Mesenchymal stem cell (in vitro differentiated cells and primary cell): ENCODE measurements around the gene PTPN14.
A peak's percentile ranks its signal among the peaks of the same experiment; 100 is the strongest.

Experiments used
- DNase-seq: peaks from one replicate; pipeline ENCODE4 v3.0.0-alpha.2; 2013
- H2AFZ ChIP-seq: one replicate; pipeline ENCODE4 v1.6.1; 2013; ENCODE audit warnings: low read depth, mild to moderate bottlenecking, control low read depth, inconsistent platforms, low read length, moderate library complexity
- H2AK5ac ChIP-seq: 2 replicates; pipeline ENCODE4 v1.6.1; 2013; ENCODE audit warnings: low read length, moderate library complexity, mild to moderate bottlenecking, inconsistent platforms; ENCODE audit not compliant: severe bottlenecking
- H2BK120ac ChIP-seq: one replicate; pipeline ENCODE4 v1.6.1; 2013; ENCODE audit warnings: low read depth, mild to moderate bottlenecking, inconsistent platforms, low read length, moderate library complexity
- H2BK12ac ChIP-seq, 2 experiments: one replicate each; pipeline ENCODE4 v1.6.1; 2013; ENCODE audit warnings: inconsistent platforms in 2 of 2, low read length in 2 of 2, mild to moderate bottlenecking in 2 of 2, moderate library complexity in 2 of 2, control low read depth in 1 of 2
- H2BK15ac ChIP-seq: one replicate; pipeline ENCODE4 v1.6.1; 2013; ENCODE audit warnings: mild to moderate bottlenecking, low read depth, inconsistent platforms; ENCODE audit not compliant: poor library complexity, severe bottlenecking
- H2BK5ac ChIP-seq: 2 replicates; pipeline ENCODE4 v1.6.1; 2013; ENCODE audit warnings: low read depth, mild to moderate bottlenecking, low read length, control low read depth, inconsistent platforms; ENCODE audit not compliant: poor library complexity, severe bottlenecking
- H3K14ac ChIP-seq, 2 experiments: one replicate each; pipeline ENCODE4 v1.6.1; 2013; ENCODE audit warnings: inconsistent platforms in 2 of 2, low read length in 2 of 2, control low read depth in 1 of 2, mild to moderate bottlenecking in 1 of 2, moderate library complexity in 1 of 2
- H3K18ac ChIP-seq, 2 experiments: one replicate each; pipeline ENCODE4 v1.6.1; 2013; ENCODE audit warnings: inconsistent platforms in 2 of 2, low read length in 2 of 2, control low read depth in 1 of 2, low read depth in 1 of 2, mild to moderate bottlenecking in 1 of 2
- H3K23ac ChIP-seq, 2 experiments: one replicate each; pipeline ENCODE4 v1.6.1; 2013; ENCODE audit warnings: inconsistent platforms in 2 of 2, low read length in 2 of 2, mild to moderate bottlenecking in 2 of 2, moderate library complexity in 2 of 2, control low read depth in 1 of 2
- H3K27ac ChIP-seq: 2 replicates; pipeline ENCODE4 v1.5.1; 2013; ENCODE audit warnings: mild to moderate bottlenecking, moderate library complexity, low read length, control low read depth, inconsistent platforms; ENCODE audit not compliant: poor library complexity, severe bottlenecking
- H3K27me3 ChIP-seq, 2 experiments: 2 replicates each; pipeline versions ENCODE4 v1.6.1 to v1.7.0; 2013; ENCODE audit warnings: low read length in 2 of 2, mild to moderate bottlenecking in 2 of 2, moderate library complexity in 2 of 2, control low read depth in 1 of 2, inconsistent platforms in 1 of 2; ENCODE audit not compliant: control insufficient read depth in 1 of 2, insufficient read depth in 1 of 2
- H3K36me3 ChIP-seq, 2 experiments: 2 replicates each; pipeline versions ENCODE4 v1.6.1 to v1.7.0; 2013; ENCODE audit warnings: low read length in 2 of 2, control low read depth in 1 of 2, inconsistent platforms in 1 of 2, low read depth in 1 of 2, mild to moderate bottlenecking in 1 of 2; ENCODE audit not compliant: insufficient read depth in 2 of 2, control insufficient read depth in 1 of 2
- H3K4ac ChIP-seq, 2 experiments: one replicate each; pipeline ENCODE4 v1.6.1; 2013; ENCODE audit warnings: inconsistent platforms in 2 of 2, low read length in 2 of 2, mild to moderate bottlenecking in 2 of 2, moderate library complexity in 2 of 2, control low read depth in 1 of 2, low read depth in 1 of 2
- H3K4me1 ChIP-seq: 2 replicates; pipeline ENCODE4 v1.6.1; 2013; ENCODE audit warnings: low read depth, low read length, control low read depth; ENCODE audit not compliant: control insufficient read depth, insufficient read depth
- H3K4me2 ChIP-seq: 2 replicates; pipeline ENCODE4 v1.6.1; 2013; ENCODE audit warnings: low read length, mild to moderate bottlenecking, inconsistent platforms; ENCODE audit not compliant: poor library complexity, severe bottlenecking
- H3K4me3 ChIP-seq, 2 experiments: 2 replicates each; pipeline versions ENCODE4 v1.5.1 to v1.7.0; 2013; ENCODE audit warnings: low read length in 2 of 2, mild to moderate bottlenecking in 2 of 2, control low read depth in 1 of 2, low read depth in 1 of 2; ENCODE audit not compliant: insufficient read depth in 1 of 2
- H3K79me1 ChIP-seq: replicated peaks from 2 replicates; pipeline ENCODE4 v1.6.1; 2013; ENCODE audit warnings: mild to moderate bottlenecking, control low read depth, low read length, inconsistent platforms; ENCODE audit not compliant: poor library complexity, severe bottlenecking
- H3K9ac ChIP-seq: 2 replicates; pipeline ENCODE4 v1.7.0; 2013; ENCODE audit warnings: mild to moderate bottlenecking, low read length, moderate library complexity
- H3K9me3 ChIP-seq: 2 replicates; pipeline ENCODE4 v1.7.0; 2013; ENCODE audit warnings: mild to moderate bottlenecking, low read length; ENCODE audit not compliant: control insufficient read depth
- H4K8ac ChIP-seq: one replicate; pipeline ENCODE4 v1.6.1; 2013; ENCODE audit warnings: inconsistent platforms, mild to moderate bottlenecking, low read length, moderate library complexity
- H4K91ac ChIP-seq: one replicate; pipeline ENCODE4 v1.6.1; 2013; ENCODE audit warnings: mild to moderate bottlenecking, low read length, inconsistent platforms
- WGBS: methylation state at CpG from one replicate; pipeline ENCODE4 v1.1.7; 2013; ENCODE audit warnings: mixed read lengths; 5-methylcytosine and 5-hydroxymethylcytosine counted together

The PTPN14 gene

DNA sequence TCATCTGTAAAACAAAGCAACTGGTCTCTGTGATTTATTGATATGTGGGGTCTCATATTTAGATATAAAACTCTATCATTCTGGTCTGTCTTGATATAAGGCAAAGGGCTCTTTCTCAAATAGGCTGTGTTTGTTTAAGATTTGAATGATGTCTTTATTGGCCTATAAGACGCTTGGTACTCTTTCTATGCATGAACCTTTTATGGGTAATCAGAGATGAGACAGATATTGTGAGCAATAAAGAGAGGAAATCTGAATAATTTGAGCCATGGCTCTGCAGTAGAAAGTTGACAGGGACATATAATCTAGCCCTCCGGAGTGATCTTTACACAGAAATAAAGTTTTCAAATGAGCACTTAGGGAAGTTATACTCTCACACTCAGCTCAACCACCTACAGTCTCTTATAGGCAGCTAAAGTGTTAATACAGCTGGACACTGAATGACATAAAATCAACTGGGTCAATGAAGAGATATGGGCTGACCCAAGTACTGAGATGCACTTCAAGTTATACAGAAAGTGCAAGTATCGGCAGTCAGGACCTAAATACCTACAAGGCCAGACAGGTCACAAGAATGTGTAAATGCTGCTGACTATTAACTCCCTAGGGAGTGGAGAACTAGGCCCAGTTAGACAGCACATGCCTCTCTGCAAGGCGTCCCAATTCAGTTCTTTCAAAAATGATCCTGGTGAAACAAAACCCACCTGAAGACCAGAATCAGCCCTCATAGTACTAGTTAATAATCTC is 111.0 kb downstream of the PTPN14 start:
- H4K91ac ChIP-seq: peak overlapping the region; percentile 74
- peak overlapping the region; percentile 23 for H4K8ac ChIP-seq
- no peak overlapping the region for H3K23ac ChIP-seq
- H3K9me3 ChIP-seq: no peaks in the 10 kb centered on the region
- no peak overlapping the region for H3K14ac ChIP-seq
- H2AFZ ChIP-seq: no peak overlapping the region
- peak; percentile 68 for DNase-seq
- H3K4ac ChIP-seq: peak overlapping the region in 1 of 2 experiments; percentile 73
- H2BK120ac ChIP-seq: peak overlapping the region; percentile 71
- WGBS: 53% methylated on average over 4 of the region's 4 CpGs
- H2AK5ac ChIP-seq: peak overlapping the region; percentile 94
- H3K9ac ChIP-seq: no peak overlapping the region
- H3K27ac ChIP-seq: peak overlapping the region; percentile 40
- H2BK5ac ChIP-seq: no peak overlapping the region
- H3K4me1 ChIP-seq: peaks cover 10% of the 10 kb centered on the region
- peak overlapping the region; percentile 57 to 77 for H2BK12ac ChIP-seq
- H3K27me3 ChIP-seq: no peaks in the 10 kb centered on the region
- peaks cover 0 to 3% of the 10 kb centered on the region in 2 experiments for H3K36me3 ChIP-seq
- peak overlapping the region; percentile 8 to 78 for H3K18ac ChIP-seq
- no peak overlapping the region for H3K4me2 ChIP-seq
- H2BK15ac ChIP-seq: no peak overlapping the region
- no peaks in the 10 kb centered on the region for H3K79me1 ChIP-seq
- H3K4me3 ChIP-seq: no peak overlapping the region

DNA sequence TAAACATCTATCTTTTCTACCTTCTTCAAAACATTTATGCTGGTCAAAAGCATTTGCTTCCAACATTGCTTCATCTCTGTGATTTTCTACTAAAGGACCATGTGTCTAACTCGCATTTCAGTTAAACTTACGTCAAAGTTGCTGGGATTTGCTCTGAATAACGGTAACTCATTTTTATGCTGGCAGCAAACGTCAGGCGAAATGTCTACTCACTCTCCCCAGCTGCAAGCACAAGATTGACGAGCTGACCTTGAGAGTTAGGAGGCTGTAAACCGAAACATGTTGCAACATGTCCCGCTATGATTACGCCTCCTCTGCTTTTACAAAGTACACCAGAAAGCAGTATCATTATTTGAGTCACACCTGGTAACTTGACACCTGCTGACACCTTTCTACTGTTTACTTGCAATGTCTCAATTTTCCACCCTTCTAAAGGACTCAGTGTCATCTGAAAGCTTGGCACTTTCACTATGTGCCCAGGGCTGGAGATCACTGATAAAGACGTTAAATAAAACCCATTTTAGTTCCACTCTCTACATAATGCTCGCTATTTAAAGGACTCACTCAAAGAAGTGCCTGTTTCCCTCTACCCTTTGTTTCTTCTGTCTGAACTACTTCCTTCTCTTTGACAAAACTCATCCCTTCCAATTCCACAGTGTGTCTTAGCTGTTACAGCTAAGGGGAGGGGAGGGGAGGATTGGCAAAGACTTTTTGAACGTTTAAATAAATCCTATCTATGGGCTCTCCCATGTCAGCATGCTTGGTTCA is 111.9 kb downstream of the PTPN14 start:
- no peak overlapping the region for H3K4me3 ChIP-seq
- H3K14ac ChIP-seq: no peak overlapping the region
- H3K27me3 ChIP-seq: no peaks in the 10 kb centered on the region
- H3K4me1 ChIP-seq: peaks cover 9% of the 10 kb centered on the region
- H3K23ac ChIP-seq: no peak overlapping the region
- peak overlapping the region; percentile 5 for H3K4me2 ChIP-seq
- peaks cover 0 to 3% of the 10 kb centered on the region in 2 experiments for H3K36me3 ChIP-seq
- peak overlapping the region; percentile 11 for H3K9ac ChIP-seq
- no peaks in the 10 kb centered on the region for H3K79me1 ChIP-seq
- no peak overlapping the region for H4K8ac ChIP-seq
- peak; percentile 94 for DNase-seq
- H3K27ac ChIP-seq: peak overlapping the region; percentile 40
- peak overlapping the region; percentile 87 for H2AK5ac ChIP-seq
- peak overlapping the region; percentile 1 to 19 for H3K4ac ChIP-seq
- H2BK120ac ChIP-seq: peak overlapping the region; percentile 27
- peak overlapping the region; percentile 1 to 37 for H3K18ac ChIP-seq
- H2BK12ac ChIP-seq: peak overlapping the region; percentile 2 to 57
- no peak overlapping the region for H2AFZ ChIP-seq
- peak overlapping the region; percentile 33 for H2BK5ac ChIP-seq
- H3K9me3 ChIP-seq: no peaks in the 10 kb centered on the region
- 18% methylated on average over 11 of the region's 12 CpGs for WGBS
- no peak overlapping the region for H2BK15ac ChIP-seq
- H4K91ac ChIP-seq: no peak overlapping the region

DNA sequence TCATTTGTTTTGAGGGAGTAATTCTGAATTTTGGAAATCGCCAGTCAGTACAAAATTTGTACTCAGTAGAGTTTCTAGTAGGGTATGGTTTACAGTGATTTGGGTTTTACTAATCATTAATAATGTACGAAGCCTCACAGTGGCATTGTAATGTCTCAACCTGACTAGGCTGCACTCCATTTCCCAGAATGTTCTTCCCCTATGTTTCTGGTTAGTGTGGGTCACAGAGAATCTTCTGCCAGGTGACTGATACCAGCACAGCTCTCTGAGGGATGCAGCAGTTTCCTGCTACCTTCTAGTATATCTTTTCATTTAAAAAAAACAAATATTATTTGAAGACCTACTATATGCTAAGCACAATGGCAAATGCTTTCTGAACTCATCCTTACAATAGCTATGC is 112.9 kb downstream of the PTPN14 start:
- peaks cover 0 to 3% of the 10 kb centered on the region in 2 experiments for H3K36me3 ChIP-seq
- no peak overlapping the region for H2BK120ac ChIP-seq
- H2BK12ac ChIP-seq: no peak overlapping the region
- no peak overlapping the region for H3K4me3 ChIP-seq
- no peak overlapping the region for H3K23ac ChIP-seq
- no peaks in the 10 kb centered on the region for H3K27me3 ChIP-seq
- no peak overlapping the region for H4K8ac ChIP-seq
- DNase-seq: no peak
- peak overlapping the region; percentile 40 for H3K27ac ChIP-seq
- no peak overlapping the region for H2BK15ac ChIP-seq
- H3K4me2 ChIP-seq: no peak overlapping the region
- no peak overlapping the region for H3K4ac ChIP-seq
- no peak overlapping the region for H3K14ac ChIP-seq
- no peak overlapping the region for H2BK5ac ChIP-seq
- H2AFZ ChIP-seq: no peak overlapping the region
- no peak overlapping the region for H2AK5ac ChIP-seq
- no peaks in the 10 kb centered on the region for H3K79me1 ChIP-seq
- peak overlapping the region; percentile 11 for H3K9ac ChIP-seq
- H3K9me3 ChIP-seq: no peaks in the 10 kb centered on the region
- no peak overlapping the region for H3K18ac ChIP-seq
- no peak overlapping the region for H4K91ac ChIP-seq
- peaks cover 9% of the 10 kb centered on the region for H3K4me1 ChIP-seq
- WGBS: 100% methylated on average over 2 of the region's 2 CpGs

DNA sequence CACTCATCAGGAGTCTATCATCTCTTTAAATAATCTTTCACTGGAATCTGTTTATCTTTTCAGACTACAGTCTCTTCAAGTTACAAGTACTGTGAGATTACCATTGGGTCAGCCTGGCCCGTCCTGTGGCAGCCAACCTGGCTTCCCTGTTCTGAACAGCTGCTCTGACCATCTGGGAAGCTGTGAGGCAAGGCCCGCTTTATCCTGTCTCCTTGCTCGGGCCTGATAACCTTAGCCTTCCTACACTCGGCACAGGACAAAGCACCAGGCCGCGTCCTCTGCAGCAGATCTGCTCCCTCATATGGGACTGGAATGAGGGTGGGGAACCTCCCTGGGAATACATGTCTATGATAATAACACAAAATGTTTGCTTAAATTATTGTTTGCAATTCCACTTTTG is 113.3 kb downstream of the PTPN14 start:
- H3K9me3 ChIP-seq: no peaks in the 10 kb centered on the region
- WGBS: 64% methylated on average over 6 of the region's 6 CpGs
- peaks cover 0 to 3% of the 10 kb centered on the region in 2 experiments for H3K36me3 ChIP-seq
- H3K23ac ChIP-seq: no peak overlapping the region
- H3K4me3 ChIP-seq: no peak overlapping the region
- peak; percentile 43 for DNase-seq
- H3K14ac ChIP-seq: no peak overlapping the region
- H3K27me3 ChIP-seq: no peaks in the 10 kb centered on the region
- H3K9ac ChIP-seq: no peak overlapping the region
- no peak overlapping the region for H2BK15ac ChIP-seq
- H2BK5ac ChIP-seq: no peak overlapping the region
- H3K4me1 ChIP-seq: peaks cover 8% of the 10 kb centered on the region
- H2BK12ac ChIP-seq: peak overlapping the region in 1 of 2 experiments; percentile 87
- peak overlapping the region; percentile 61 for H3K27ac ChIP-seq
- no peaks in the 10 kb centered on the region for H3K79me1 ChIP-seq
- H3K4ac ChIP-seq: peak overlapping the region in 1 of 2 experiments; percentile 60
- no peak overlapping the region for H3K4me2 ChIP-seq
- peak overlapping the region; percentile 86 for H4K8ac ChIP-seq
- H3K18ac ChIP-seq: peak overlapping the region; percentile 14 to 87
- no peak overlapping the region for H2BK120ac ChIP-seq
- peak overlapping the region; percentile 86 for H2AK5ac ChIP-seq
- H4K91ac ChIP-seq: peak overlapping the region; percentile 44
- H2AFZ ChIP-seq: no peak overlapping the region
